ENCODE data around the gene VDR.
A peak's percentile ranks its signal among the peaks of the same experiment; 100 is the strongest.

VDR gene

GRCh38 chr12:47833591-47834012 is 71.2 kb downstream of the VDR start:
- no peak for DNase-seq (ENCODE audit: low read depth in 2 of 3, low spot score in 1 of 3)

- DNase-seq (ENCODE audit: low read depth in 2 of 3, low spot score in 1 of 3): peak in 2 of 3 donors; percentile 66 to 81
These were observed 72.4 kb downstream of the VDR start for GRCh38 chr12:47832263-47832933.

GRCh38 chr12:47829584-47829983 is 75.2 kb downstream of the VDR start:
- no peak for DNase-seq (ENCODE audit: low read depth in 2 of 3, low spot score in 1 of 3)

GRCh38 chr12:47828976-47829482 is 75.8 kb downstream of the VDR start:
- no peak for DNase-seq (ENCODE audit: low read depth in 2 of 3, low spot score in 1 of 3)

GRCh38 chr12:47828008-47828975 is 76.5 kb downstream of the VDR start:
- DNase-seq (ENCODE audit: low read depth in 2 of 3, low spot score in 1 of 3): no peak

GRCh38 chr12:47825173-47825639 is 79.6 kb downstream of the VDR start:
- no peak for DNase-seq (ENCODE audit: low read depth in 2 of 3, low spot score in 1 of 3)

- no peak for DNase-seq (ENCODE audit: low read depth in 2 of 3, low spot score in 1 of 3)
These were observed 80.2 kb downstream of the VDR start for GRCh38 chr12:47824635-47825034.

- DNase-seq (ENCODE audit: low read depth in 2 of 3, low spot score in 1 of 3): no peak
These were observed 80.6 kb downstream of the VDR start for GRCh38 chr12:47824198-47824597.

- DNase-seq (ENCODE audit: low read depth in 2 of 3, low spot score in 1 of 3): no peak
These were observed 81.2 kb downstream of the VDR start for GRCh38 chr12:47823422-47824086.

GRCh38 chr12:47822863-47823262 is 81.9 kb downstream of the VDR start:
- DNase-seq (ENCODE audit: low read depth in 2 of 3, low spot score in 1 of 3): no peak

GRCh38 chr12:47822401-47822800 is 82.4 kb downstream of the VDR start:
- no peak for DNase-seq (ENCODE audit: low read depth in 2 of 3, low spot score in 1 of 3)

GRCh38 chr12:47821346-47821706 is 83.5 kb downstream of the VDR start:
- DNase-seq (ENCODE audit: low read depth in 2 of 3, low spot score in 1 of 3): no peak

GRCh38 chr12:47820631-47821345 is 84.0 kb downstream of the VDR start:
- DNase-seq (ENCODE audit: low read depth in 2 of 3, low spot score in 1 of 3): no peak

GRCh38 chr12:47819896-47820630 is 84.7 kb downstream of the VDR start, which contains the start of gene HDAC7:
TSS of gene HDAC7 (minus strand) at chr12:47819903. CDS start at chr12:47819785, 118 bp downstream.
- DNase-seq (ENCODE audit: low read depth in 2 of 3, low spot score in 1 of 3): peak in 2 of 3 donors; percentile 65 to 78

GRCh38 chr12:47819138-47819895 is 85.5 kb downstream of the VDR start:
- peak in 1 of 3 donors; percentile 56 for DNase-seq (ENCODE audit: low read depth in 2 of 3, low spot score in 1 of 3)

- DNase-seq (ENCODE audit: low read depth in 2 of 3, low spot score in 1 of 3): no peak
These were observed 86.2 kb downstream of the VDR start for GRCh38 chr12:47818467-47819137.

- DNase-seq (ENCODE audit: low read depth in 2 of 3, low spot score in 1 of 3): no peak
These were observed 86.8 kb downstream of the VDR start for GRCh38 chr12:47818007-47818376.

- DNase-seq (ENCODE audit: low read depth in 2 of 3, low spot score in 1 of 3): no peak
These were observed 87.4 kb downstream of the VDR start for GRCh38 chr12:47817272-47818006.

Measured in stimulated activated CD4-positive, alpha-beta T cell treated with anti-CD3 and anti-CD28 coated beads, Interleukin-12 subunit alpha, Interleukin-12 subunit beta, amount 100 ng/mL, for 48 hours (primary cell).